Bronchial epithelial cell (primary cell): ENCODE measurements around the gene PRKAG2. TPM values are rescaled to one million over a fixed set of nuclear protein-coding genes. Genes with fewer than 3 reads are reported as not detected.

Source experiments
- DNase-seq: peaks from one replicate; pipeline ENCODE4 v3.0.0-alpha.2; 2010; ENCODE audit warnings: low read depth
- FAIRE-seq: peaks from 2 replicates; lab custom pipeline; 2011; peaks lifted over from hg19 to GRCh38; lab: Jason Lieb, UNC
- H3K27me3 ChIP-seq: 2 replicates; pipeline ENCODE4 v1.5.1; 2011; ENCODE audit warnings: low read length; ENCODE audit not compliant: control insufficient read depth, insufficient read depth
- H3K36me3 ChIP-seq: 2 replicates; pipeline ENCODE4 v1.5.1; 2011; ENCODE audit warnings: low read length; ENCODE audit not compliant: control insufficient read depth, insufficient read depth
- H3K4me3 ChIP-seq: 2 replicates; pipeline ENCODE4 v1.5.1; 2011; ENCODE audit warnings: mild to moderate bottlenecking, low read depth, low read length, control low read depth
- total RNA-seq: library from RNA; depleted of rRNA; stranded (reverse); fragments of >200 nt; gene quantifications from 2 replicates; pipeline ENCODE4 v1.2.1, GENCODE V29; 2014
- TF ChIP-seq, protein P1 (sequence below): IDR thresholded peaks from 2 replicates; pipeline ENCODE4 v1.5.1; 2011; ENCODE audit warnings: mild to moderate bottlenecking, moderate library complexity, low read length, control low read depth, inconsistent platforms; ENCODE audit not compliant: insufficient read depth, severe bottlenecking

Gene PRKAG2
- total RNA-seq, 1 donor from 2014 or later = 24.5 TPM

DNA sequence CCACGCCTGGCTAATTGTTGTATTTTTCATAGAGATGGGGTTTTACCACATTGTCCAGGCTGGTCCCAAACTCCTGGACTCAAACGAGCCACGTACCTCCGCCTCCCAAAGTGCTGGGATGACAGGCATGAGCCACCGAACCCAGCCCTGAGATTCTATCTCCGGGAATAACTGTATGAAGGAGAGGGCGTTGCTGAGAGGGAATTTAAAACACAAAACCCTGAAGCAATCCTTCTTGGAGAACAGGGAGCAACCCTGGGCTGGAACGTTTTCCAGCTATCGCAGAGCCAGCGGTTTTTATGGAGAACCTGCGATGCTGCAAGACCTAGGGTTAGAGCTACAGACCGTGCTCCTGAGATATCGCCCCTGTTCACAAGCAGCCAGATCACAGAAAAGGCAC is 144.6 kb downstream of the PRKAG2 start:
- no peak for FAIRE-seq
- no peak for DNase-seq
- no peak overlapping the region for H3K4me3 ChIP-seq
- no peaks in the 10 kb centered on the region for H3K36me3 ChIP-seq
- peaks cover 1% of the 10 kb centered on the region for H3K27me3 ChIP-seq
- TF ChIP-seq, protein P1, sequence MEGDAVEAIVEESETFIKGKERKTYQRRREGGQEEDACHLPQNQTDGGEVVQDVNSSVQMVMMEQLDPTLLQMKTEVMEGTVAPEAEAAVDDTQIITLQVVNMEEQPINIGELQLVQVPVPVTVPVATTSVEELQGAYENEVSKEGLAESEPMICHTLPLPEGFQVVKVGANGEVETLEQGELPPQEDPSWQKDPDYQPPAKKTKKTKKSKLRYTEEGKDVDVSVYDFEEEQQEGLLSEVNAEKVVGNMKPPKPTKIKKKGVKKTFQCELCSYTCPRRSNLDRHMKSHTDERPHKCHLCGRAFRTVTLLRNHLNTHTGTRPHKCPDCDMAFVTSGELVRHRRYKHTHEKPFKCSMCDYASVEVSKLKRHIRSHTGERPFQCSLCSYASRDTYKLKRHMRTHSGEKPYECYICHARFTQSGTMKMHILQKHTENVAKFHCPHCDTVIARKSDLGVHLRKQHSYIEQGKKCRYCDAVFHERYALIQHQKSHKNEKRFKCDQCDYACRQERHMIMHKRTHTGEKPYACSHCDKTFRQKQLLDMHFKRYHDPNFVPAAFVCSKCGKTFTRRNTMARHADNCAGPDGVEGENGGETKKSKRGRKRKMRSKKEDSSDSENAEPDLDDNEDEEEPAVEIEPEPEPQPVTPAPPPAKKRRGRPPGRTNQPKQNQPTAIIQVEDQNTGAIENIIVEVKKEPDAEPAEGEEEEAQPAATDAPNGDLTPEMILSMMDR = no peak

DNA sequence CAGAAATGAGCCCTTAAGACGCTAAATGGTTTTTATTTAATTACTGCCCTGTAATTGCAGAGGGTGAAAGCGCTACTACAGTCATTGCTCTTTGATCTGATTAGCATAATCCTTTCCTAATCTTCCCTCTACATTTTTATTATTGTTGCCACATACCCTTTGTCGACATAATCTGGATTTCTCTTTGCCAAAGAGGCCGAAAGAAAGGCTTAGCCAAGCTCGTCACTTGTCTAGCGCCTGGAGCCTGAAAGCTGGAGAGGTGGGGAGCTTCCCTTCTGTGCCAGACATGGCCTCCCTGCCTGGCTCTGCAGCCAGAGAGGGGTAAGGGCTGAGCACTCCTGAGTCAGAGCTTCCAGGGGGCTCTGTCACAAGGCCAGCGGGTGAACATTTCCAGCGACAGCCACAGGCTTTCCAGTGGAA is 145.9 kb downstream of the PRKAG2 start:
- H3K36me3 ChIP-seq = no peaks in the 10 kb centered on the region
- TF ChIP-seq, protein P1 = no peak
- FAIRE-seq (no peak), DNase-seq (no peak)
- H3K27me3 ChIP-seq = peaks cover 1% of the 10 kb centered on the region
- no peak overlapping the region for H3K4me3 ChIP-seq

GRCh38 chr7:151730591-151730990 is 146.3 kb downstream of the PRKAG2 start:
- H3K27me3 ChIP-seq = peaks cover 1% of the 10 kb centered on the region
- no peak overlapping the region for H3K4me3 ChIP-seq
- H3K36me3 ChIP-seq = no peaks in the 10 kb centered on the region
- no peak for FAIRE-seq
- TF ChIP-seq, protein P1 = no peak
- no peak for DNase-seq

GRCh38 chr7:151729521-151729921 is 147.4 kb downstream of the PRKAG2 start:
- DNase-seq = no peak
- no peaks in the 10 kb centered on the region for H3K36me3 ChIP-seq
- TF ChIP-seq, protein P1 = no peak
- no peak for FAIRE-seq
- peaks cover 1% of the 10 kb centered on the region for H3K27me3 ChIP-seq
- no peak overlapping the region for H3K4me3 ChIP-seq

DNA sequence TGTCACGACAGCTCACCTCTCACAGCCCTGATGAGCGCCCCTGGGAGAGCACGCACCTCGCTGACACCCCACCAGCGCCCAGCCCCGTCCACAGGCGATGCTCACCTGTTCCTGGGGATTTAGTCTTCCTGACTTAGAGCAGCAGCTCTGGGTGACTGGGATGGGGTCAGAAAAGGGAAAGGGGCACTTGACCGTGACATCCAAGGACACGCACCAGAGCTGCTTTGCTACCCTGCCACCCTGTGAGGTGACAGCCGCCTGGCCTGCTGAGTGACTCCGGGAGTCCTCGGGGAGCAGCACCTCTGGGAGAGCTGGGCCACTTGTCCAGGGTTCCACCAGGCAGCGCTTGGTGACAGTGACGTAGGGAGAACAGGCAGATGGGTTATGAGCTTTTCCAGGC is 148.2 kb downstream of the PRKAG2 start:
- FAIRE-seq (no peak), DNase-seq (no peak)
- TF ChIP-seq, protein P1 = no peak

GRCh38 chr7:151728286-151728660 is 148.6 kb downstream of the PRKAG2 start:
- TF ChIP-seq, protein P1 = no peak
- H3K36me3 ChIP-seq = no peaks in the 10 kb centered on the region
- FAIRE-seq = no peak
- no peak for DNase-seq
- peaks cover 1% of the 10 kb centered on the region for H3K27me3 ChIP-seq
- no peak overlapping the region for H3K4me3 ChIP-seq

More for the DNA sequence above, 148.2 kb downstream of the PRKAG2 start:
- no peak overlapping the region for H3K4me3 ChIP-seq
- H3K27me3 ChIP-seq = peaks cover 1% of the 10 kb centered on the region
- no peaks in the 10 kb centered on the region for H3K36me3 ChIP-seq
